Measurements from ENCODE around the gene ALOX12B. TPM values are rescaled to one million over a fixed set of nuclear protein-coding genes. Genes with fewer than 3 reads are reported as not detected.
"Not testable (repeated sequence)": the region's sequence is repeated elsewhere in the genome, so short reads cannot be mapped to it uniquely, and the experiment has no call there.

The ALOX12B gene
- total RNA-seq, 4 donors from 2014 or later, result 0.83 TPM; not detected in 3

GRCh38 chr17:8025176-8025911 is 62.2 kb downstream of the ALOX12B start:
- TF ChIP-seq POLR2A (IDR thresholded peaks at IDR 0.05) (no peak), CTCF (IDR thresholded peaks at IDR 0.05) (no peak)
- H3K27me3 ChIP-seq, result no peaks in the 10 kb centered on the region
- no peak for DNase-seq
- H3K4me3 ChIP-seq, result no peak overlapping the region
- H3K9me3 ChIP-seq, result no peaks in the 10 kb centered on the region
- H3K4me1 ChIP-seq, result no peaks in the 10 kb centered on the region
- no peaks in the 10 kb centered on the region for H3K36me3 ChIP-seq
- H3K27ac ChIP-seq, result no peak overlapping the region

- not testable (repeated sequence) for H3K9me3 ChIP-seq, H3K4me1 ChIP-seq, H3K27ac ChIP-seq, H3K4me3 ChIP-seq, H3K27me3 ChIP-seq, DNase-seq, H3K36me3 ChIP-seq
These were observed 63.4 kb downstream of the ALOX12B start for GRCh38 chr17:8024161-8024560.

Small RNA genes lying within 50 kb of the gene (small RNA-seq; reads per million reads assigned to genes)
- gene MIR4314, result 0 reads per million in 2 donors

Other genes starting within 250 kb of the ALOX12B start
- gene TMEM88, start 232.7 kb downstream of the ALOX12B start, total RNA-seq, result 10 to 100 TPM in 3 of 4 donors, 1 to 10 TPM in 1; 3.4 to 29.7 (median 12.9) TPM
- gene NAA38, start 230.2 kb downstream of the ALOX12B start, total RNA-seq, result 10 to 100 TPM; 28.6 to 75.8 (median 47.8) TPM
- gene CYB5D1, start 229.7 kb downstream of the ALOX12B start, total RNA-seq, result 1 to 10 TPM; 3.3 to 5.1 (median 4.2) TPM
- 10 to 100 TPM; 36.1 to 99.9 (median 45.1) TPM for gene CHD3, start 198.9 kb downstream of the ALOX12B start, total RNA-seq
- gene RNF227, start 171.4 kb downstream of the ALOX12B start, total RNA-seq, result 1 to 10 TPM in 3 of 4 donors, not detected in 1; 1.2 to 5.1 (median 1.6) TPM
- gene KCNAB3, start 157.9 kb downstream of the ALOX12B start, total RNA-seq, result 1 to 10 TPM in 3 of 4 donors, under 1 TPM in 1; 0.95 to 5.0 (median 2.7) TPM
- 10 to 100 TPM; 39.8 to 58.0 (median 45.5) TPM for gene TRAPPC1, start 155.8 kb downstream of the ALOX12B start, total RNA-seq
- 100 to 1,000 TPM in 1 of 4 donors, 10 to 100 TPM in 3; 30.5 to 120 (median 45.2) TPM for gene CNTROB, start 155.5 kb downstream of the ALOX12B start, total RNA-seq
- gene GUCY2D, start 85.1 kb downstream of the ALOX12B start, total RNA-seq, result not detected
- 1 to 10 TPM in 3 of 4 donors, under 1 TPM in 1; 0.70 to 4.1 (median 2.1) TPM for gene ALOX15B, start 48.7 kb downstream of the ALOX12B start, total RNA-seq
- gene ALOXE3, start 30.8 kb upstream of the ALOX12B start, total RNA-seq, result not detected
- not detected for gene HES7, start 36.4 kb upstream of the ALOX12B start, total RNA-seq
- gene PER1, start 64.7 kb upstream of the ALOX12B start, total RNA-seq, result 100 to 1,000 TPM in 3 of 4 donors, 10 to 100 TPM in 1; 67.6 to 143 (median 119) TPM
- gene VAMP2, start 75.2 kb upstream of the ALOX12B start, total RNA-seq, result 10 to 100 TPM; 10.7 to 40.2 (median 32.4) TPM
- 10 to 100 TPM in 3 of 4 donors, 1 to 10 TPM in 1; 6.5 to 27.2 (median 16.4) TPM for gene TMEM107, start 88.7 kb upstream of the ALOX12B start, total RNA-seq
- gene BORCS6, start 102.5 kb upstream of the ALOX12B start, total RNA-seq, result 10 to 100 TPM; 12.6 to 22.6 (median 17.9) TPM
- 100 to 1,000 TPM in 1 of 4 donors, 10 to 100 TPM in 3; 10.5 to 111 (median 19.1) TPM for gene AURKB, start 122.9 kb upstream of the ALOX12B start, total RNA-seq
- 10 to 100 TPM; 35.0 to 99.9 (median 84.9) TPM for gene CTC1, start 160.3 kb upstream of the ALOX12B start, total RNA-seq
- 10 to 100 TPM in 3 of 4 donors, 1 to 10 TPM in 1; 7.4 to 63.5 (median 14.0) TPM for gene PFAS, start 161.6 kb upstream of the ALOX12B start, total RNA-seq
- gene RANGRF, start 201.0 kb upstream of the ALOX12B start, total RNA-seq, result 10 to 100 TPM in 3 of 4 donors, 1 to 10 TPM in 1; 6.8 to 27.2 (median 16.1) TPM
- gene SLC25A35, start 207.7 kb upstream of the ALOX12B start, total RNA-seq, result 1 to 10 TPM in 3 of 4 donors, not detected in 1; 3.9 to 7.9 (median 7.5) TPM
- 10 to 100 TPM in 3 of 4 donors, 1 to 10 TPM in 1; 1.6 to 33.0 (median 19.3) TPM for gene ARHGEF15, start 222.5 kb upstream of the ALOX12B start, total RNA-seq